H9 (cell line): ENCODE measurements around the gene SIGLEC10. TPM values are rescaled to one million over a fixed set of nuclear protein-coding genes. Genes with fewer than 3 reads are reported as not detected.

Experiments used
- DNase-seq: peaks from one replicate; pipeline ENCODE4 v3.0.0-alpha.2; 2017
- H2AFZ ChIP-seq: one replicate; pipeline ENCODE4 v1.6.1; 2013; ENCODE audit warnings: mild to moderate bottlenecking, low read length, control low read depth, moderate library complexity
- H2AK5ac ChIP-seq: 2 replicates; pipeline ENCODE4 v1.6.1; 2013; ENCODE audit warnings: low read length, control low read depth, mixed read lengths; ENCODE audit not compliant: insufficient read length
- H2BK120ac ChIP-seq: one replicate; pipeline ENCODE4 v1.6.1; 2013; ENCODE audit warnings: low read depth, mild to moderate bottlenecking, low read length, control low read depth, inconsistent platforms; ENCODE audit not compliant: poor library complexity, severe bottlenecking
- H2BK12ac ChIP-seq: 2 replicates; pipeline ENCODE4 v1.6.1; 2013; ENCODE audit warnings: low read length, control low read depth, mixed read lengths, low read depth; ENCODE audit not compliant: insufficient read length
- H2BK15ac ChIP-seq: 2 replicates; pipeline ENCODE4 v1.6.1; 2013; ENCODE audit warnings: low read depth, low read length, control low read depth
- H2BK20ac ChIP-seq: one replicate; pipeline ENCODE4 v1.6.1; 2013; ENCODE audit warnings: low read depth, mild to moderate bottlenecking, low read length, control low read depth, inconsistent platforms; ENCODE audit not compliant: poor library complexity, severe bottlenecking
- H2BK5ac ChIP-seq: 2 replicates; pipeline ENCODE4 v1.6.1; 2013; ENCODE audit warnings: low read length, control low read depth, mixed read lengths; ENCODE audit not compliant: insufficient read length
- H3K14ac ChIP-seq: 2 replicates; pipeline ENCODE4 v1.6.1; 2013; ENCODE audit warnings: low read length, control low read depth; ENCODE audit not compliant: insufficient read depth
- H3K18ac ChIP-seq: 2 replicates; pipeline ENCODE4 v1.6.1; 2013; ENCODE audit warnings: low read depth, mild to moderate bottlenecking, mixed read lengths, low read length, control low read depth; ENCODE audit not compliant: insufficient read length
- H3K23ac ChIP-seq: 2 replicates; pipeline ENCODE4 v1.6.1; 2013; ENCODE audit warnings: low read length, control low read depth, mixed read lengths, low read depth; ENCODE audit not compliant: insufficient read length
- H3K23me2 ChIP-seq: 2 replicates; pipeline ENCODE4 v1.6.1; 2013; ENCODE audit warnings: low read depth, mild to moderate bottlenecking, mixed read lengths, low read length, control low read depth; ENCODE audit not compliant: insufficient read length, poor library complexity, severe bottlenecking
- H3K27ac ChIP-seq: 2 replicates; pipeline ENCODE4 v1.5.1; 2013; ENCODE audit warnings: low read length, control low read depth, mixed read lengths, low read depth; ENCODE audit not compliant: insufficient read length
- H3K27me3 ChIP-seq: 2 replicates; pipeline ENCODE4 v1.6.1; 2013; ENCODE audit warnings: low read length, control low read depth, inconsistent platforms; ENCODE audit not compliant: insufficient read depth
- H3K4ac ChIP-seq: 2 replicates; pipeline ENCODE4 v1.6.1; 2013; ENCODE audit warnings: low read depth, mild to moderate bottlenecking, control low read depth, inconsistent platforms, low read length, moderate library complexity
- H3K4me1 ChIP-seq: 2 replicates; pipeline ENCODE4 v1.6.1; 2013; ENCODE audit warnings: low read length, control low read depth, inconsistent platforms; ENCODE audit not compliant: insufficient read depth
- H3K4me2 ChIP-seq: 2 replicates; pipeline ENCODE4 v1.6.1; 2013; ENCODE audit warnings: low read length, control low read depth, mixed read lengths; ENCODE audit not compliant: insufficient read length, insufficient read depth
- H3K56ac ChIP-seq: 2 replicates; pipeline ENCODE4 v1.6.1; 2013; ENCODE audit warnings: low read depth, mild to moderate bottlenecking, mixed read lengths, low read length, control low read depth; ENCODE audit not compliant: insufficient read length
- H3K79me1 ChIP-seq: 2 replicates; pipeline ENCODE4 v1.6.1; 2013; ENCODE audit warnings: low read depth, mild to moderate bottlenecking, moderate library complexity, low read length, control low read depth, inconsistent platforms; ENCODE audit not compliant: insufficient read depth, poor library complexity, severe bottlenecking
- H3K79me2 ChIP-seq: 2 replicates; pipeline ENCODE4 v1.6.1; 2013; ENCODE audit warnings: low read length, control low read depth, inconsistent platforms; ENCODE audit not compliant: insufficient read depth
- H3K9ac ChIP-seq: 2 replicates; pipeline ENCODE4 v1.6.1; 2013; ENCODE audit warnings: low read length, control low read depth, mixed read lengths; ENCODE audit not compliant: insufficient read length; ENCODE audit errors: extremely low read depth
- H3K9me3 ChIP-seq: one replicate; pipeline ENCODE4 v1.6.1; 2013; ENCODE audit warnings: low read depth, low read length, inconsistent platforms; ENCODE audit not compliant: control insufficient read depth
- H3T11ph ChIP-seq: one replicate; pipeline ENCODE4 v1.6.1; 2013; ENCODE audit warnings: mild to moderate bottlenecking, low read length, control low read depth, inconsistent platforms
- H4K20me1 ChIP-seq: one replicate; pipeline ENCODE4 v1.6.1; 2013; ENCODE audit not compliant: control insufficient read depth, insufficient read length, insufficient read depth
- H4K5ac ChIP-seq: 2 replicates; pipeline ENCODE4 v1.6.1; 2013; ENCODE audit warnings: low read depth, mild to moderate bottlenecking, mixed read lengths, low read length, control low read depth; ENCODE audit not compliant: insufficient read length
- H4K8ac ChIP-seq: replicated peaks from 2 replicates; pipeline ENCODE4 v1.6.1; 2013; ENCODE audit warnings: low read length, control low read depth, mixed read lengths, low read depth; ENCODE audit not compliant: insufficient read length
- H4K91ac ChIP-seq: 2 replicates; pipeline ENCODE4 v1.6.1; 2013; ENCODE audit warnings: low read depth, mild to moderate bottlenecking, moderate library complexity, mixed read lengths, low read length, control low read depth; ENCODE audit not compliant: insufficient read length
- H3K27ac Mint-ChIP-seq, 3 experiments: 2 replicates in 2 of 3; 3 replicates in 1 of 3; pipeline ENCODE4 v1.8.0; 2020 to 2021; ENCODE audit warnings: mixed read lengths in 3 of 3, mild to moderate bottlenecking in 1 of 3, moderate library complexity in 1 of 3
- H3K27me3 Mint-ChIP-seq: 2 replicates; pipeline ENCODE4 v1.8.0; 2021; ENCODE audit warnings: low read depth, mild to moderate bottlenecking, moderate library complexity, mixed read lengths
- H3K36me3 Mint-ChIP-seq, 3 experiments: 2 replicates in 2 of 3; 3 replicates in 1 of 3; pipeline ENCODE4 v1.8.0; 2020 to 2021; ENCODE audit warnings: low read depth in 3 of 3, mixed read lengths in 3 of 3; ENCODE audit not compliant: insufficient read depth in 1 of 3
- H3K4me1 Mint-ChIP-seq, 2 experiments: 2 replicates each; pipeline ENCODE4 v1.8.0; 2020; ENCODE audit warnings: mixed read lengths in 2 of 2
- H3K4me3 Mint-ChIP-seq, 2 experiments: 2 replicates in 1 of 2; 3 replicates in 1 of 2; pipeline ENCODE4 v1.8.0; 2020 to 2021; ENCODE audit warnings: mild to moderate bottlenecking in 2 of 2, mixed read lengths in 2 of 2, moderate library complexity in 1 of 2
- H3K9me3 Mint-ChIP-seq, 2 experiments: 2 replicates in 1 of 2; 3 replicates in 1 of 2; pipeline ENCODE4 v1.8.0; 2020; ENCODE audit warnings: mild to moderate bottlenecking in 2 of 2, mixed read lengths in 2 of 2, moderate library complexity in 1 of 2
- whole genome bisulfite sequencing: extraction: QIAGEN DNeasy Blood & Tissue Kit; methylation state at CpG from one replicate; pipeline ENCODE4 v1.1.7; 2013; ENCODE audit warnings: missing lambda C conversion rate, low lambda C conversion rate, mixed read lengths; ENCODE audit not compliant: insufficient read length; ENCODE audit errors: extremely low coverage; 5-methylcytosine and 5-hydroxymethylcytosine counted together
- total RNA-seq: library from RNA; stranded (reverse); gene quantifications from 2 replicates; pipeline ENCODE4 v1.2.1, GENCODE V29; 2021
- TF ChIP-seq, protein P1 (sequence below): fragments of 200-600 bp; sonication (generic); conservative IDR thresholded peaks from 3 replicates; pipeline ENCODE4 v1.8.0; 2021; ENCODE audit warnings: antibody characterized with exemption, mild to moderate bottlenecking

The SIGLEC10 gene
- total RNA-seq, 1 experiment from 2014 or later: not detected

DNA sequence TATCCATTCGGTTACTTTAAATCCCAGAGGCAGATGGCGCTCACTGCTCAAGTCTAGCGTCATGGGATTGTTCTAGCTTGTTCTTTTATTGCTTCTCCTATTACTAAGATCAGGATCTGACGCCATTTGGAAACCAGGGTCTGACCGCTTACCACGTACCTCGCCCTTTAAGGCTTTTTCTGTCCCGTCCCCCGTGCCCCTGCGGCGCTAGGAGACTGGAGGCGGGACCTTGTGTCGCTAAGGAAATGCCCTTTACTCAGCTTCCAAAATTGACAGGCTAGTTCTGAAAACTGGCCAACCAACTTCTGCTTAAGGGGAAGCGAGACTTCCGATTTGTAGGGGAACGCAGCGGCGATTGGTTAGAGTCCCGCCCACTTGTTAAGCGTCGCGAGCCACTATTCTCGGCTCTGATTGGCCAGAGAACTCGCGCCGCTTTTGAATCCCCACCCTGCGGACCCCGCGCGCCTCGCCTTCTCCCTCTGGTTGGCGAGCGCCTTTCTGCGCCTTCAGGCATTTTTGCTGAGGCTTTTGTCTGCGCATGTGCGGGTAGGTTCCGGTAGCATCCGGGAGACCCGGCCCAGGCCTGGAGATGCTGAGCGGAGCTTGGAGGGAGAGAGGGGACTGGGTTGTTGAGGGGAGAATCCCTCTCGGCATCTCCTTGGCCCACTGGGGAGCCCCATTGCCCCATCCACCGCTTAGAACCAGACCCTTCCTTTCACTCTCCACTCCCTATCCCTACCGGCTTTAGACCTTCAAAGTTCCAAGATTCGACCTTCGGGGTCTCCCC, 23.2 kb downstream of the SIGLEC10 start:
- Histone ChIP-seq H3K4me2 (peak overlapping the region; percentile 85), H2BK15ac (no peak overlapping the region), H3K14ac (peak overlapping the region; percentile 84; the same call in 1 of the 2 replicates), H3K56ac (no peak overlapping the region), H3K9me3 (no peaks in the 10 kb centered on the region), H2AFZ (no peak overlapping the region), H2BK5ac (peak overlapping the region; percentile 77), H2BK120ac (peak overlapping the region; percentile 79), H2AK5ac (no peak overlapping the region), H4K5ac (no peak overlapping the region), H3K79me2 (no peaks in the 10 kb centered on the region), H2BK12ac (no peak overlapping the region), H4K91ac (no peak overlapping the region), H3K79me1 (no peaks in the 10 kb centered on the region), H3K9ac (peak overlapping the region; percentile 93), H3K23me2 (peaks cover 8% of the 10 kb centered on the region), H4K20me1 (no peaks in the 10 kb centered on the region), H3T11ph (peak overlapping the region; percentile 73), H3K23ac (no peak overlapping the region), H4K8ac (no peak overlapping the region), H3K27me3 (no peaks in the 10 kb centered on the region), H3K18ac (peak overlapping the region; percentile 84), H2BK20ac (no peak overlapping the region), H3K27ac (peak overlapping the region; percentile 70), H3K4me1 (no peaks in the 10 kb centered on the region), H3K4ac (no peak overlapping the region; the same call in 1 of the 2 replicates)
- peaks cover 26 to 50% of the 10 kb centered on the region in 2 experiments for H3K4me1 Mint-ChIP-seq
- peak overlapping the region; percentile 90 to 93 for H3K4me3 Mint-ChIP-seq
- DNase-seq: peak; percentile 99
- TF ChIP-seq, protein P1, sequence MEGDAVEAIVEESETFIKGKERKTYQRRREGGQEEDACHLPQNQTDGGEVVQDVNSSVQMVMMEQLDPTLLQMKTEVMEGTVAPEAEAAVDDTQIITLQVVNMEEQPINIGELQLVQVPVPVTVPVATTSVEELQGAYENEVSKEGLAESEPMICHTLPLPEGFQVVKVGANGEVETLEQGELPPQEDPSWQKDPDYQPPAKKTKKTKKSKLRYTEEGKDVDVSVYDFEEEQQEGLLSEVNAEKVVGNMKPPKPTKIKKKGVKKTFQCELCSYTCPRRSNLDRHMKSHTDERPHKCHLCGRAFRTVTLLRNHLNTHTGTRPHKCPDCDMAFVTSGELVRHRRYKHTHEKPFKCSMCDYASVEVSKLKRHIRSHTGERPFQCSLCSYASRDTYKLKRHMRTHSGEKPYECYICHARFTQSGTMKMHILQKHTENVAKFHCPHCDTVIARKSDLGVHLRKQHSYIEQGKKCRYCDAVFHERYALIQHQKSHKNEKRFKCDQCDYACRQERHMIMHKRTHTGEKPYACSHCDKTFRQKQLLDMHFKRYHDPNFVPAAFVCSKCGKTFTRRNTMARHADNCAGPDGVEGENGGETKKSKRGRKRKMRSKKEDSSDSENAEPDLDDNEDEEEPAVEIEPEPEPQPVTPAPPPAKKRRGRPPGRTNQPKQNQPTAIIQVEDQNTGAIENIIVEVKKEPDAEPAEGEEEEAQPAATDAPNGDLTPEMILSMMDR: no peak
- peaks cover 0 to 8% (median 6%) of the 10 kb centered on the region in 3 experiments; a peak in 5 of 7 replicates for H3K36me3 Mint-ChIP-seq
- WGBS: no CpG with 5 or more reads among the region's 45 CpGs
- peak overlapping the region; percentile 98 for H3K27ac Mint-ChIP-seq
- H3K27me3 Mint-ChIP-seq: peaks cover 1% of the 10 kb centered on the region; the same call in 1 of the 2 replicates
- no peaks in the 10 kb centered on the region; a peak in 1 of 5 replicates for H3K9me3 Mint-ChIP-seq
